PC-3 (cell line): Measurements from ENCODE around the gene ST14. TPM values are rescaled to one million over a fixed set of nuclear protein-coding genes. Genes with fewer than 3 reads are reported as not detected.

ENCODE experiments used
- ATAC-seq: fragments of 200-7000 bp; cut with Tn5 transposase; 2 replicates; pipeline ENCODE4 v1.9.1; 2020; ENCODE audit warnings: mild to moderate bottlenecking, moderate library complexity
- BruUV-seq: library from RNA; stranded (reverse); fragments of 400-500 nt; replicated peaks from 2 replicates; lab custom pipeline; 2021; lab: Mats Ljungman, UMichigan
- CTCF ChIA-PET: fragments of 300-600 bp; sonication (Branson Sonifier 250); formaldehyde crosslinking; loops from one replicate; lab custom pipeline; 2022; ENCODE audit warnings: antibody characterized with exemption; lab: Charles Lee
- POLR2A ChIA-PET: fragments of 300-600 bp; sonication (Branson Sonifier 250); formaldehyde crosslinking; loops from one replicate; lab custom pipeline; 2022; ENCODE audit warnings: antibody characterized with exemption; ENCODE audit not compliant: unreplicated experiment; lab: Charles Lee
- DNase-seq: peaks from one replicate; pipeline ENCODE4 v3.0.0-alpha.2; 2015
- H2AFZ ChIP-seq: fragments of 300-600 bp; sonication (generic); 2 replicates; pipeline ENCODE4 v1.6.0; 2016; ENCODE audit warnings: antibody characterized with exemption, low read length
- H3F3A ChIP-seq: fragments of 300-600 bp; sonication (generic); one replicate; pipeline ENCODE4 v1.6.0; 2017; ENCODE audit warnings: antibody characterized with exemption, low read length, control low read depth, mild to moderate bottlenecking; ENCODE audit not compliant: unreplicated experiment
- H3K27ac ChIP-seq: fragments of 300-600 bp; sonication (generic); 2 replicates; pipeline ENCODE4 v1.5.1; 2016; ENCODE audit warnings: mild to moderate bottlenecking, low read length
- H3K27me3 ChIP-seq: fragments of 300-600 bp; sonication (generic); 2 replicates; pipeline ENCODE4 v1.6.1; 2016; ENCODE audit warnings: low read length, mixed read lengths
- H3K36me3 ChIP-seq: fragments of 300-600 bp; sonication (generic); 2 replicates; pipeline ENCODE4 v1.6.1; 2016; ENCODE audit warnings: low read depth, mixed run types, low read length, mixed read lengths
- H3K4me1 ChIP-seq: fragments of 300-600 bp; sonication (generic); 2 replicates; pipeline ENCODE4 v1.5.1; 2016; ENCODE audit warnings: low read length; ENCODE audit not compliant: insufficient read depth
- H3K4me2 ChIP-seq: fragments of 300-600 bp; sonication (generic); 2 replicates; pipeline ENCODE4 v1.6.0; 2016; ENCODE audit warnings: low read length
- H3K4me3 ChIP-seq: fragments of 300-600 bp; sonication (generic); 2 replicates; pipeline ENCODE4 v1.5.1; 2016; ENCODE audit warnings: mild to moderate bottlenecking, low read length, mixed read lengths
- H3K79me2 ChIP-seq: fragments of 300-600 bp; sonication (generic); 2 replicates; pipeline ENCODE4 v1.6.1; 2017; ENCODE audit warnings: low read length, mixed read lengths
- H3K9ac ChIP-seq: fragments of 300-600 bp; sonication (generic); 2 replicates; pipeline ENCODE4 v1.6.0; 2016; ENCODE audit warnings: mild to moderate bottlenecking, low read length
- H3K9me2 ChIP-seq: fragments of 300-600 bp; sonication (generic); replicated peaks from 2 replicates; pipeline ENCODE4 v1.6.1; 2016; ENCODE audit warnings: mixed run types, low read length, mixed read lengths
- H3K9me3 ChIP-seq: fragments of 300-600 bp; sonication (generic); 2 replicates; pipeline ENCODE4 v1.6.1; 2016; ENCODE audit warnings: low read length, mixed read lengths
- H4K20me1 ChIP-seq: fragments of 300-600 bp; sonication (generic); 2 replicates; pipeline ENCODE4 v1.6.1; 2016; ENCODE audit warnings: low read length, mixed read lengths
- CTCF ChIP-seq: fragments of 300-600 bp; sonication (generic); conservative IDR thresholded peaks from 2 replicates; pipeline ENCODE4 v1.5.1; 2017; ENCODE audit warnings: antibody characterized with exemption, low read depth, mild to moderate bottlenecking, low read length
- EZH2 ChIP-seq: fragments of 300-600 bp; sonication (generic); IDR thresholded peaks from one replicate; pipeline ENCODE4 v1.6.1; 2017; ENCODE audit warnings: antibody characterized with exemption, mild to moderate bottlenecking, low read length; ENCODE audit not compliant: unreplicated experiment
- EZH2phosphoT487 ChIP-seq: fragments of 300-600 bp; sonication (generic); IDR thresholded peaks from 2 replicates; pipeline ENCODE4 v1.6.1; 2018; ENCODE audit warnings: mild to moderate bottlenecking, antibody characterized with exemption, low read length, borderline replicate concordance
- intact Hi-C: fragments of 100-400 bp; cut with micrococcal nuclease; formaldehyde crosslinking; loops from 2 replicates; pipeline ENCODE4 v1.9.0; 2023
- total RNA-seq: library from RNA; depleted of rRNA; stranded (reverse); fragments of >200 nt; gene quantifications from 2 replicates; pipeline ENCODE4 v1.2.3, GENCODE V29; 2014

The ST14 gene
- total RNA-seq, 1 experiment from 2014 or later, result 231 TPM

GRCh38 chr11:130202818-130203689 is 43.5 kb downstream of the ST14 start:
- no peak for TF ChIP-seq EZH2
- no peak for TF ChIP-seq CTCF
- peaks cover 51% of the 10 kb centered on the region for H3K36me3 ChIP-seq
- H3K79me2 ChIP-seq, result no peaks in the 10 kb centered on the region
- no peaks in the 10 kb centered on the region for H3K27me3 ChIP-seq
- H3F3A ChIP-seq, result no peaks in the 10 kb centered on the region
- ATAC-seq, result no peak
- no peak for DNase-seq
- CTCF ChIA-PET, result no interaction called here
- no peak overlapping the region for H3K9ac ChIP-seq
- H4K20me1 ChIP-seq, result no peaks in the 10 kb centered on the region
- no TSS peak for BruUV-seq
- intact Hi-C loops, result no loop called here
- no peak overlapping the region for H2AFZ ChIP-seq
- H3K4me2 ChIP-seq, result no peak overlapping the region
- no peaks in the 10 kb centered on the region for H3K9me2 ChIP-seq
- no peak overlapping the region for H3K27ac ChIP-seq
- H3K4me3 ChIP-seq, result no peak overlapping the region
- POLR2A ChIA-PET, result no interaction called here
- H3K4me1 ChIP-seq, result no peaks in the 10 kb centered on the region
- H3K9me3 ChIP-seq, result no peaks in the 10 kb centered on the region

GRCh38 chr11:130203766-130204702 is 44.5 kb downstream of the ST14 start:
- ChIA-PET POLR2A (no interaction called here), CTCF (no interaction called here)
- no peaks in the 10 kb centered on the region for H4K20me1 ChIP-seq
- H3K4me2 ChIP-seq, result no peak overlapping the region
- no peak for ATAC-seq
- H3K27me3 ChIP-seq, result no peaks in the 10 kb centered on the region
- H2AFZ ChIP-seq, result no peak overlapping the region
- TF ChIP-seq EZH2 (no peak), CTCF (no peak), EZH2phosphoT487 (no peak)
- no peak for DNase-seq
- H3K9me3 ChIP-seq, result no peaks in the 10 kb centered on the region
- H3K4me1 ChIP-seq, result no peaks in the 10 kb centered on the region
- no peak overlapping the region for H3K4me3 ChIP-seq
- no peak overlapping the region for H3K27ac ChIP-seq
- intact Hi-C loops, result no loop called here
- no peaks in the 10 kb centered on the region for H3K79me2 ChIP-seq
- no peak overlapping the region for H3K9ac ChIP-seq
- H3F3A ChIP-seq, result no peaks in the 10 kb centered on the region
- BruUV-seq, result no TSS peak
- no peaks in the 10 kb centered on the region for H3K9me2 ChIP-seq
- peaks cover 46% of the 10 kb centered on the region for H3K36me3 ChIP-seq
